Gastrocnemius medialis (tissue), 4 donors: ENCODE data around the gene MPPED2. TPM values are rescaled to one million over a fixed set of nuclear protein-coding genes. Genes with fewer than 3 reads are reported as not detected.

Experiments used
- ATAC-seq, 2 donors: fragments of 150-250 bp; one replicate each; pipeline ENCODE4 v1.9.1; 2016
- DNase-seq, 2 donors: peaks; one replicate each; pipeline ENCODE4 v3.0.0-alpha.2; 2019
- H3K27ac ChIP-seq, 4 donors: fragments of 200-600 bp; sonication (generic); 1 replicate in 1 of 4; 2 replicates in 3 of 4; pipeline ENCODE4 v1.5.1; 2016 to 2018; ENCODE audit warnings: mild to moderate bottlenecking in 2 of 4, moderate library complexity in 1 of 4
- H3K27me3 ChIP-seq, 3 donors: fragments of 200-600 bp; sonication (generic) in 2 of 3; 1 replicate in 1 of 3; 2 replicates in 2 of 3; pipeline versions ENCODE4 v1.5.1 to v1.6.0; 2016 to 2019; ENCODE audit warnings: mild to moderate bottlenecking in 1 of 3, moderate library complexity in 1 of 3
- H3K36me3 ChIP-seq, 2 donors: fragments of 200-600 bp; sonication (generic) in 1 of 2; one replicate each; pipeline ENCODE4 v1.5.1; 2017 to 2018
- H3K4me1 ChIP-seq, 2 donors: fragments of 200-600 bp; sonication (generic) in 1 of 2; one replicate each; pipeline ENCODE4 v1.5.1; 2016 to 2017; ENCODE audit warnings: mild to moderate bottlenecking in 2 of 2
- H3K4me3 ChIP-seq, 4 donors: fragments of 200-600 bp; sonication (generic) in 3 of 4; 1 replicate in 1 of 4; 2 replicates in 3 of 4; pipeline ENCODE4 v1.5.1; 2016 to 2019; ENCODE audit warnings: mild to moderate bottlenecking in 2 of 4
- H3K9me3 ChIP-seq, 3 donors: fragments of 200-600 bp; sonication (generic) in 2 of 3; 1 replicate in 1 of 3; 2 replicates in 2 of 3; pipeline ENCODE4 v1.5.1; 2016 to 2019
- CTCF ChIP-seq, 5 experiments: fragments of 450-650 bp in 3 of 5; fragments of 200-600 bp in 2 of 5; sonication (generic) in 2 of 5; IDR thresholded peaks in 4 of 5; conservative IDR thresholded peaks in 1 of 5; 1 replicate in 4 of 5; 2 replicates in 1 of 5; pipeline ENCODE4 v1.5.1; 2016 to 2019; ENCODE audit warnings: antibody characterized with exemption in 5 of 5, mild to moderate bottlenecking in 3 of 5, moderate library complexity in 3 of 5
- POLR2A ChIP-seq, 2 donors: fragments of 450-650 bp; IDR thresholded peaks; one replicate each; pipeline ENCODE4 v1.6.1; 2017; ENCODE audit warnings: antibody characterized with exemption in 2 of 2, mild to moderate bottlenecking in 2 of 2, moderate library complexity in 2 of 2
- in situ Hi-C, 4 donors: fragments of 200-750 bp; cut with MboI; loops; one replicate each; pipeline versions ENCODE4 v1.15.0 to v1.8.0; 2017; ENCODE audit warnings: low sequenced_read_pairs in 4 of 4
- intact Hi-C: fragments of 100-400 bp; cut with DNase I; formaldehyde crosslinking; loops from one replicate; pipeline ENCODE4 v1.15.1; 2023; ENCODE audit warnings: low total_unique reads
- total RNA-seq, 4 donors: library from RNA; depleted of rRNA; stranded (reverse); fragments of >200 nt; gene quantifications; one replicate each; pipeline versions ENCODE4 v1.1.0 to v1.2.3, GENCODE V29; 2016

The MPPED2 gene
- total RNA-seq, 4 donors from 2014 or later = 0.78 to 4.4 (median 2.2) TPM

GRCh38 chr11:30474151-30474954 is 111.8 kb downstream of the MPPED2 start:
- Histone ChIP-seq H3K36me3 (no peaks in the 10 kb centered on the region), H3K9me3 (no peaks in the 10 kb centered on the region), H3K4me3 (no peak overlapping the region), H3K4me1 (peaks cover 8 to 25% of the 10 kb centered on the region in 2 donors), H3K27ac (no peak overlapping the region), H3K27me3 (no peaks in the 10 kb centered on the region)
- TF ChIP-seq CTCF (IDR thresholded peaks at IDR 0.05 in 4 of 5, conservative IDR thresholded peaks at IDR 0.05 in 1 of 5) (no peak), POLR2A (IDR thresholded peaks at IDR 0.05) (no peak)
- in situ Hi-C loops (no loop called here), intact Hi-C loops (no loop called here)
- ATAC-seq = no peak
- no peak for DNase-seq

GRCh38 chr11:30471244-30471643 is 114.9 kb downstream of the MPPED2 start:
- no peaks in the 10 kb centered on the region for H3K36me3 ChIP-seq
- TF ChIP-seq CTCF (IDR thresholded peaks at IDR 0.05 in 4 of 5, conservative IDR thresholded peaks at IDR 0.05 in 1 of 5) (no peak), POLR2A (IDR thresholded peaks at IDR 0.05) (no peak)
- peak in 1 of 2 donors; percentile 85 for ATAC-seq
- no peak overlapping the region for H3K27ac ChIP-seq
- no peaks in the 10 kb centered on the region for H3K27me3 ChIP-seq
- intact Hi-C loops = no loop called here
- no peaks in the 10 kb centered on the region for H3K9me3 ChIP-seq
- in situ Hi-C loops = no loop called here
- no peak for DNase-seq
- H3K4me1 ChIP-seq = peaks cover 14 to 26% of the 10 kb centered on the region in 2 donors
- H3K4me3 ChIP-seq = no peak overlapping the region

GRCh38 chr11:30468881-30469280 is 117.3 kb downstream of the MPPED2 start:
- Histone ChIP-seq H3K4me3 (no peak overlapping the region), H3K36me3 (no peaks in the 10 kb centered on the region), H3K4me1 (peaks cover 14 to 26% of the 10 kb centered on the region in 2 donors), H3K9me3 (no peaks in the 10 kb centered on the region), H3K27me3 (no peaks in the 10 kb centered on the region), H3K27ac (peak overlapping the region in 2 of 4 donors; percentile 16 to 33)
- in situ Hi-C loops (no loop called here), intact Hi-C loops (no loop called here)
- ATAC-seq = no peak
- no peak for DNase-seq
- TF ChIP-seq CTCF (IDR thresholded peaks at IDR 0.05 in 4 of 5, conservative IDR thresholded peaks at IDR 0.05 in 1 of 5) (no peak), POLR2A (IDR thresholded peaks at IDR 0.05) (no peak)

- Histone ChIP-seq H3K27ac (no peak overlapping the region), H3K4me3 (no peak overlapping the region), H3K9me3 (no peaks in the 10 kb centered on the region), H3K4me1 (peaks cover 14 to 29% of the 10 kb centered on the region in 2 donors), H3K36me3 (no peaks in the 10 kb centered on the region), H3K27me3 (no peaks in the 10 kb centered on the region)
- ATAC-seq = no peak
- in situ Hi-C loops (no loop called here), intact Hi-C loops (no loop called here)
- DNase-seq = no peak
- no peak for TF ChIP-seq CTCF (IDR thresholded peaks at IDR 0.05 in 4 of 5, conservative IDR thresholded peaks at IDR 0.05 in 1 of 5)
- TF ChIP-seq POLR2A (IDR thresholded peaks at IDR 0.05) = no peak
These were observed 119.0 kb downstream of the MPPED2 start for GRCh38 chr11:30467176-30467575.
